SIG-M5 (cell line): ENCODE data around the gene STOML3.
"Not testable (repeated sequence)": the region's sequence is repeated elsewhere in the genome, so short reads cannot be mapped to it uniquely, and the experiment has no call there.

ENCODE experiments used
- DNase-seq: peaks from one replicate; lab custom pipeline; 2025; lab: John Stamatoyannopoulos, UW

Gene STOML3

GRCh38 chr13:38990693-38991092 is at the start of gene STOML3:
TSS of gene STOML3 (minus strand) at chr13:38990831. CDS start at chr13:38990721, 110 bp downstream.
- no peak for DNase-seq

- DNase-seq: no peak
Observed at GRCh38 chr13:39040206-39040605, 49.6 kb upstream of the STOML3 start.

- DNase-seq: no peak
Observed at GRCh38 chr13:39039041-39039440, 48.4 kb upstream of the STOML3 start.

- DNase-seq: no peak
Observed at GRCh38 chr13:39038569-39039030, 48.0 kb upstream of the STOML3 start.

GRCh38 chr13:39037880-39038568 is 47.4 kb upstream of the STOML3 start, which contains the start of the genes NHLRC3 and PROSER1:
TSS of gene NHLRC3 (plus strand) at chr13:39038456. CDS start at chr13:39038640, 184 bp downstream.
TSS of gene PROSER1 (minus strand) at chr13:39038089. CDS start at chr13:39037242, 847 bp downstream.
- DNase-seq: peak; percentile 65

- DNase-seq: no peak
Observed at GRCh38 chr13:39037410-39037879, 46.8 kb upstream of the STOML3 start.

GRCh38 chr13:39036212-39036611 is 45.6 kb upstream of the STOML3 start:
- DNase-seq: no peak

GRCh38 chr13:39035799-39036198 is 45.2 kb upstream of the STOML3 start:
- no peak for DNase-seq

GRCh38 chr13:39035204-39035603 is 44.6 kb upstream of the STOML3 start:
- no peak for DNase-seq

- no peak for DNase-seq
Observed at GRCh38 chr13:39034085-39034484, 43.5 kb upstream of the STOML3 start.

- no peak for DNase-seq
Observed at GRCh38 chr13:39032150-39032549, 41.5 kb upstream of the STOML3 start.

- DNase-seq: no peak
Observed at GRCh38 chr13:39025433-39025839, 34.8 kb upstream of the STOML3 start.

GRCh38 chr13:39023761-39024160 is 33.1 kb upstream of the STOML3 start:
- DNase-seq: no peak

- no peak for DNase-seq
Observed at GRCh38 chr13:39023316-39023715, 32.7 kb upstream of the STOML3 start.

- DNase-seq: no peak
Observed at GRCh38 chr13:39020853-39021462, 30.3 kb upstream of the STOML3 start.

GRCh38 chr13:39016787-39017186 is 26.2 kb upstream of the STOML3 start:
- DNase-seq: no peak

- DNase-seq: no peak
Observed at GRCh38 chr13:39016087-39016486, 25.5 kb upstream of the STOML3 start.

GRCh38 chr13:39013462-39013861 is 22.8 kb upstream of the STOML3 start:
- no peak for DNase-seq

GRCh38 chr13:39012608-39013007 is 22.0 kb upstream of the STOML3 start:
- DNase-seq: no peak

GRCh38 chr13:39006371-39007111 is 15.9 kb upstream of the STOML3 start:
- DNase-seq: not testable (repeated sequence)

GRCh38 chr13:38998739-38999138 is 8.1 kb upstream of the STOML3 start:
- DNase-seq: no peak

GRCh38 chr13:38993381-38993780 is 2.8 kb upstream of the STOML3 start:
- DNase-seq: no peak

GRCh38 chr13:38981096-38981495 is 9.5 kb downstream of the STOML3 start:
- no peak for DNase-seq
